ENCODE results near the gene GRIA4. TPM values are rescaled to one million over a fixed set of nuclear protein-coding genes. Genes with fewer than 3 reads are reported as not detected.

Gene GRIA4
- total RNA-seq, 4 donors from 2014 or later: not detected

GRCh38 chr11:105923252-105923651 lies 313.4 kb downstream of the GRIA4 start:
- H3K9me3 ChIP-seq: no peaks in the 10 kb centered on the region
- DNase-seq (ENCODE audit: low spot score in 2 of 2): no peak
- H3K4me1 ChIP-seq: peaks cover 0 to 13% (median 4%) of the 10 kb centered on the region in 4 donors
- no peaks in the 10 kb centered on the region for H3K36me3 ChIP-seq
- H3K4me3 ChIP-seq: no peak overlapping the region
- TF ChIP-seq POLR2A (IDR thresholded peaks at IDR 0.05): no peak
- TF ChIP-seq CTCF (IDR thresholded peaks at IDR 0.05): no peak
- no peak for TF ChIP-seq EP300 (IDR thresholded peaks at IDR 0.05)
- H3K27me3 ChIP-seq: no peaks in the 10 kb centered on the region
- WGBS, 2 donors: 58 to 65% methylated on average over 2 of the region's 2 CpGs
- no peak overlapping the region for H3K27ac ChIP-seq

DNA sequence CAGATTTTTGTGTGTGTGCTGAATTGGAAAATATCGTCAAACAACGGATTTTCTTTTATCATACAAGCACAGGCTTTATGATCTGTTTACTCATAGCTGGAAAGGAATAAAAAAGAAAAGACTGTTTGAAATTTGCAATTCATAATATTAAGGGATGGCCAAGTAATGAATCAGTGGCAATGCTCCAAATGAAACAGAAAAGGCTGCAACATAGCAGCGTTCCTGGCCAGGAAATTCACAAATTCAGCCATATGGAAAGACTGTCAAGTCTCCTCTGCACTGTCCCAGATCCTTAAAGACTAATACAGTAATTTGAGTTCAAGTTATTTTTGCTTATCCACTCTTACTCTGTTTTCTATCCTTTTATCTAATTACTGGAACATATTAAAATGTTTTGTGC lies 313.9 kb downstream of the GRIA4 start:
- no peaks in the 10 kb centered on the region for H3K9me3 ChIP-seq
- no peaks in the 10 kb centered on the region for H3K27me3 ChIP-seq
- no peak for DNase-seq (ENCODE audit: low spot score in 2 of 2)
- no peak overlapping the region for H3K4me3 ChIP-seq
- H3K4me1 ChIP-seq: peaks cover 0 to 13% (median 4%) of the 10 kb centered on the region in 4 donors
- no peaks in the 10 kb centered on the region for H3K36me3 ChIP-seq
- TF ChIP-seq POLR2A (IDR thresholded peaks at IDR 0.05) (no peak), CTCF (IDR thresholded peaks at IDR 0.05) (no peak), EP300 (IDR thresholded peaks at IDR 0.05) (no peak)
- H3K27ac ChIP-seq: no peak overlapping the region
- 13 to 16% methylated on average over 3 of the region's 3 CpGs for WGBS, 2 donors

DNA sequence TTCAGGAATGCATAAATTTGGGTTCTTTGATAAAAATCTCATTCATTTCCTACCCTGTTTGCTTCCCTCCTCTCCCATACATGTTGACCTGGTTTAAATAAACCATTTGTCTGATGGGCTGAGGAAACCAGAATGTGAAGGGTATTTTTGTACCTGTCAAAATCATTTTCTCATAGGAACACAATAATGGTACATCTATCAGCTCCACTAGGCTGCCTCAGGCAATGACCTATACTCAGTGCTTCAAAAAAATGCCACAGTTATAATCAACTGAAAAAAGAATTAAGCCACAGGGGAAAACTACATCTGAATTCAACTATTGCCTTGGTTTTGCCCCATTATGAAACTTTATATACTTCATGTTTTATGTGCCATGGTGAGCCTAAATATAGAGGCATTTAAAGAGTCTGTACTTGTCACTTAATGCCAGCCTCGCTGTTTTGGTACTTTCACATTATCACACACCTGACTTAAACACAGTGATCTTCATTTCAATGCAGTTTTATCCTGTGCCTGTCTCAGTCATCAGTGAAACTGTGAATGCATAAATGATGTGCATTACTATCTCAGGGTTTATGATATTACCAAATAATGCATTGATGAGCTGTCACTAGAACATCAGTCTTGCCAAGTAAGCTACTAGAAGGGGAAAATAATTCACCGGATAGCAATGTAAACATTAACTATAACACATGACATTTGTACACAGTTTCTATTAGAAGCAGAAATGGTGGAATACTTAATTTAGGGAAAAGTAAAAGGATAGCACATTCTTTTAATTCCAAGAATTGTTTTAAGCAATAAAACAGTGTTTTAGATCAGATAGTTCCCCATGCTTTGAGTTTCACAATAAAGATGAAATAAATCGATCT lies 319.4 kb downstream of the GRIA4 start:
- Histone ChIP-seq H3K27ac (no peak overlapping the region), H3K4me3 (no peak overlapping the region), H3K9me3 (no peaks in the 10 kb centered on the region), H3K27me3 (no peaks in the 10 kb centered on the region), H3K36me3 (no peaks in the 10 kb centered on the region), H3K4me1 (no peaks in the 10 kb centered on the region)
- TF ChIP-seq POLR2A (IDR thresholded peaks at IDR 0.05): no peak
- TF ChIP-seq CTCF (IDR thresholded peaks at IDR 0.05): no peak
- TF ChIP-seq EP300 (IDR thresholded peaks at IDR 0.05): no peak
- 41 to 56% methylated on average over 3 of the region's 3 CpGs for WGBS, 2 donors
- no peak for DNase-seq (ENCODE audit: low spot score in 2 of 2)

DNA sequence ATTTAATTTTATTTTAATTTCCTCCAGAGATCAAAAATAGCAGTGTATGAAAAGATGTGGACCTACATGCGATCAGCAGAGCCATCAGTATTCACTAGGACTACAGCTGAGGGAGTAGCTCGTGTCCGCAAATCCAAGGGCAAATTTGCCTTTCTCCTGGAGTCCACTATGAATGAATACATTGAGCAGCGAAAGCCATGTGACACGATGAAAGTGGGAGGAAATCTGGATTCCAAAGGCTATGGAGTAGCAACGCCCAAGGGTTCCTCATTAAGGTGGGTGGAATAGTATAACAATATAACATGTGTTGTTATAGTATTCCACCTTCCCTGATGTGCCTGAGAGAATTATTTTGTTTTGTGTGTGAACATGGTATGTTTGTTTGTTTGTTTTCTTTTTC lies 323.8 kb downstream of the GRIA4 start:
- DNase-seq (ENCODE audit: low spot score in 2 of 2): no peak
- Histone ChIP-seq H3K4me3 (no peak overlapping the region), H3K36me3 (no peaks in the 10 kb centered on the region), H3K27ac (no peak overlapping the region), H3K9me3 (no peaks in the 10 kb centered on the region), H3K4me1 (peaks cover 0 to 3% (median 0%) of the 10 kb centered on the region in 4 donors), H3K27me3 (no peaks in the 10 kb centered on the region)
- WGBS, 2 donors: 69 to 70% methylated on average over 6 of the region's 6 CpGs
- TF ChIP-seq EP300 (IDR thresholded peaks at IDR 0.05) (no peak), CTCF (IDR thresholded peaks at IDR 0.05) (no peak), POLR2A (IDR thresholded peaks at IDR 0.05) (no peak)

DNA sequence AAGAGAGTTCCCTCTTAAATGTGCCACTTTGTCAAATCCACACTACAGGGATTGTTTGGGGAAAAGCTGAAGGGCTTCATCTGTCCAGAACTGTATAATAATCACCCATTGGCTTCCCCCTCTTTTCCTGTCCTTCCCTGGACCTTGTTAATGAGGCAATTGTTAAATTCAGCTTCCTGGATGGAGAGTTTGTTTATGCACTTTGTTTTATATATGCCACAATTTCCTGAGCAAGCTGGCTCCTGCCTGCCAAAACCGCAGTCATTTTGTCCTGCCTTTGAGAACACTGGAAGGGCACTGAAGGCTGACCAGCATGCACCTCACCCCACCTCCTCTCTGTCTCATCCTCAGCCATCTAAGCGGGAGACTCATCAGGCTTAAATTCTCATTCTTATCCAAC lies 325.9 kb downstream of the GRIA4 start:
- H3K9me3 ChIP-seq: no peaks in the 10 kb centered on the region
- no peak for DNase-seq (ENCODE audit: low spot score in 2 of 2)
- H3K36me3 ChIP-seq: no peaks in the 10 kb centered on the region
- no peak overlapping the region for H3K4me3 ChIP-seq
- H3K27ac ChIP-seq: no peak overlapping the region
- H3K27me3 ChIP-seq: no peaks in the 10 kb centered on the region
- peaks cover 0 to 3% (median 0%) of the 10 kb centered on the region in 4 donors for H3K4me1 ChIP-seq
- WGBS, 2 donors: 23 to 41% methylated on average over 2 of the region's 2 CpGs
- TF ChIP-seq POLR2A (IDR thresholded peaks at IDR 0.05): no peak
- TF ChIP-seq EP300 (IDR thresholded peaks at IDR 0.05): no peak
- no peak for TF ChIP-seq CTCF (IDR thresholded peaks at IDR 0.05)
